Esophagus muscularis mucosa (tissue), 4 donors: ENCODE data around the gene PPHLN1. TPM values are rescaled to one million over a fixed set of nuclear protein-coding genes. Genes with fewer than 3 reads are reported as not detected.

Source experiments
- DNase-seq: peaks from one replicate; pipeline ENCODE4 v3.0.0-alpha.2; 2017; ENCODE audit errors: extremely low spot score
- H3K27ac ChIP-seq, 4 donors: fragments of 200-600 bp; sonication (generic); replicated peaks in 1 of 4; 1 replicate in 3 of 4; 2 replicates in 1 of 4; pipeline ENCODE4 v1.5.1; 2016 to 2019; ENCODE audit warnings: mild to moderate bottlenecking in 1 of 4
- H3K27me3 ChIP-seq, 4 donors: fragments of 200-600 bp; sonication (generic); one replicate each; pipeline versions ENCODE4 v1.5.1 to v1.6.0; 2016 to 2019
- H3K36me3 ChIP-seq, 4 donors: fragments of 200-600 bp; sonication (generic); one replicate each; pipeline ENCODE4 v1.5.1; 2016 to 2019
- H3K4me1 ChIP-seq, 4 donors: fragments of 200-600 bp; sonication (generic); one replicate each; pipeline ENCODE4 v1.5.1; 2016 to 2019
- H3K4me3 ChIP-seq, 4 donors: fragments of 200-600 bp; sonication (generic); 1 replicate in 2 of 4; 2 replicates in 2 of 4; pipeline ENCODE4 v1.5.1; 2016 to 2019; ENCODE audit warnings: mild to moderate bottlenecking in 4 of 4, moderate library complexity in 1 of 4
- H3K9me3 ChIP-seq, 4 donors: fragments of 200-600 bp; sonication (generic); 1 replicate in 3 of 4; 2 replicates in 1 of 4; pipeline ENCODE4 v1.5.1; 2016 to 2019
- CTCF ChIP-seq, 3 experiments: fragments of 200-600 bp in 2 of 3; fragments of 450-650 bp in 1 of 3; sonication (generic) in 2 of 3; IDR thresholded peaks; one replicate each; pipeline ENCODE4 v1.5.1; 2017 to 2019; ENCODE audit warnings: antibody characterized with exemption in 3 of 3, mild to moderate bottlenecking in 2 of 3, moderate library complexity in 1 of 3
- EP300 ChIP-seq: sonication (generic); formaldehyde crosslinking; IDR thresholded peaks from one replicate; pipeline ENCODE4 v1.6.1; 2017; ENCODE audit warnings: antibody characterized with exemption
- POLR2A ChIP-seq: fragments of 450-650 bp; IDR thresholded peaks from one replicate; pipeline ENCODE4 v1.6.1; 2017; ENCODE audit warnings: antibody characterized with exemption, moderate library complexity, mild to moderate bottlenecking, low read depth
- POLR2AphosphoS5 ChIP-seq, 2 donors: sonication (generic); formaldehyde crosslinking; IDR thresholded peaks; one replicate each; pipeline ENCODE4 v1.6.1; 2017; ENCODE audit warnings: antibody characterized with exemption in 2 of 2
- WGBS: methylation state at CpG from one replicate; pipeline ENCODE4 v1.1.5; 2018; 5-methylcytosine and 5-hydroxymethylcytosine counted together
- intact Hi-C: fragments of 100-400 bp; cut with DNase I; formaldehyde crosslinking; loops from one replicate; pipeline ENCODE4 v1.15.1; 2023
- total RNA-seq, 4 donors: library from RNA; depleted of rRNA; stranded (reverse); fragments of >200 nt; gene quantifications; one replicate each; pipeline versions ENCODE4 v1.1.0 to v1.2.1, GENCODE V29; 2016

The PPHLN1 gene
- total RNA-seq, 4 donors from 2014 or later: 40.0 to 45.3 (median 42.1) TPM

GRCh38 chr12:42475106-42475505 lies 149.1 kb downstream of the PPHLN1 start:
- H3K27ac ChIP-seq: no peak overlapping the region
- 66% methylated on average over 3 of the region's 3 CpGs for WGBS
- no peaks in the 10 kb centered on the region for H3K27me3 ChIP-seq
- TF ChIP-seq POLR2AphosphoS5 (IDR thresholded peaks at IDR 0.05) (no peak), EP300 (no peak), CTCF (IDR thresholded peaks at IDR 0.05) (no peak), POLR2A (no peak)
- H3K4me3 ChIP-seq: no peak overlapping the region
- H3K9me3 ChIP-seq: no peaks in the 10 kb centered on the region
- H3K4me1 ChIP-seq: peaks cover 23 to 47% (median 38%) of the 10 kb centered on the region in 4 donors
- intact Hi-C loops: loop anchor here (10.0 kb wide), 2 partner anchors 80 to 150 kb away; partner anchors contain the start of genes PPHLN1 and ZCRB1
- H3K36me3 ChIP-seq: peaks cover 0 to 3% (median 2%) of the 10 kb centered on the region in 4 donors
- no peak for DNase-seq

- Histone ChIP-seq H3K9me3 (no peaks in the 10 kb centered on the region), H3K36me3 (no peaks in the 10 kb centered on the region), H3K4me1 (peaks cover 33 to 46% (median 43%) of the 10 kb centered on the region in 4 donors), H3K27me3 (no peaks in the 10 kb centered on the region), H3K4me3 (no peak overlapping the region), H3K27ac (no peak overlapping the region)
- intact Hi-C loops: loop anchor here (10.0 kb wide), 2 partner anchors 83 to 153 kb away; partner anchors contain the start of genes PPHLN1 and ZCRB1
- no peak for DNase-seq
- WGBS: 57% methylated on average over 1 of the region's 1 CpG
- TF ChIP-seq POLR2AphosphoS5 (IDR thresholded peaks at IDR 0.05): no peak
- TF ChIP-seq CTCF (IDR thresholded peaks at IDR 0.05): no peak
- no peak for TF ChIP-seq POLR2A
- no peak for TF ChIP-seq EP300
These were observed 152.0 kb downstream of the PPHLN1 start for GRCh38 chr12:42477941-42478340.

DNA sequence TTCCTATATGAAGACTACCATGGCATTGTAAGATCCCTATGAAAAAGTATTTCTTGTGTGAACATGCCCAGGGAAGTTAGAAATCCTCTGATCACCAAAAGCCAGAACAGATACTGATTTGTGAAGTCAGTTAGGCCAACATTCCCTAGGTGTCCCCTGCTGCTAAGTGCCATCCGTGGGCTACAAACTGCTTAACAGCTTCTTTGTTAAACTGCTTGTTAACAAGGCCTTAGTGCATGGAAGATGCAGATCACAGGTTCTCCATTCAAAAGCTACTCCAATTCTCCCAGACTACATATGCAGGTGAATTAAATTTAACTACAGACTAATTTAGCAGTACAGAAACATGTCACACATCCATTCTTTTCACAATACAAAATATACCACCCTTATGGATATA lies 155.4 kb downstream of the PPHLN1 start:
- TF ChIP-seq POLR2A: no peak
- TF ChIP-seq POLR2AphosphoS5 (IDR thresholded peaks at IDR 0.05): no peak
- TF ChIP-seq EP300: no peak
- TF ChIP-seq CTCF (IDR thresholded peaks at IDR 0.05): no peak
- Histone ChIP-seq H3K4me1 (peaks cover 27 to 39% (median 29%) of the 10 kb centered on the region in 4 donors), H3K9me3 (no peaks in the 10 kb centered on the region), H3K27me3 (no peaks in the 10 kb centered on the region), H3K36me3 (no peaks in the 10 kb centered on the region), H3K4me3 (peak overlapping the region in 1 of 4 donors; percentile 94), H3K27ac (peak overlapping the region in 3 of 4 donors; percentile 88 to 97 (median 89))
- WGBS: 76% methylated on average over 1 of the region's 1 CpG
- intact Hi-C loops: loop anchor here (5.0 kb wide), 1 partner anchor 106 kb away; the partner anchor contains the start of gene PRICKLE1
- DNase-seq: no peak

GRCh38 chr12:42482041-42482747 lies 156.2 kb downstream of the PPHLN1 start:
- peaks cover 27 to 39% (median 29%) of the 10 kb centered on the region in 4 donors for H3K4me1 ChIP-seq
- H3K27me3 ChIP-seq: no peaks in the 10 kb centered on the region
- no peaks in the 10 kb centered on the region for H3K9me3 ChIP-seq
- no peaks in the 10 kb centered on the region for H3K36me3 ChIP-seq
- intact Hi-C loops: loop anchor here (2.0 to 5.0 kb wide), 4 partner anchors 87 to 855 kb away; partner anchors contain the start of gene PRICKLE1
- H3K27ac ChIP-seq: peak overlapping the region; percentile 88 to 97 (median 91)
- DNase-seq: no peak
- TF ChIP-seq POLR2A (no peak), POLR2AphosphoS5 (IDR thresholded peaks at IDR 0.05) (peak; percentile 19 to 27), CTCF (IDR thresholded peaks at IDR 0.05) (no peak), EP300 (peak; percentile 17)
- H3K4me3 ChIP-seq: peak overlapping the region; percentile 76 to 94 (median 84)
- 24% methylated on average over 18 of the region's 18 CpGs for WGBS
